Hepatocyte (in vitro differentiated cells): ENCODE data around the gene SHLD2.
"Not testable (repeated sequence)": the region's sequence is repeated elsewhere in the genome, so short reads cannot be mapped to it uniquely, and the experiment has no call there.

ENCODE experiments used
- CTCF ChIP-seq: fragments of 200-600 bp; sonication (generic); IDR thresholded peaks from 2 replicates; pipeline ENCODE4 v1.5.1; 2016; ENCODE audit warnings: antibody characterized with exemption, mild to moderate bottlenecking; ENCODE audit not compliant: poor library complexity
- EZH2 ChIP-seq: fragments of 200-600 bp; sonication (generic); IDR thresholded peaks from 2 replicates; pipeline ENCODE4 v1.6.1; 2016; ENCODE audit warnings: antibody characterized with exemption, mild to moderate bottlenecking, borderline replicate concordance

GRCh38 chr10:87171670-87172069, 76.7 kb downstream of the SHLD2 start:
- TF ChIP-seq CTCF, EZH2: not testable (repeated sequence)
